HCT116 (cell line): ENCODE results near the gene ARHGAP8.

Experiments
- EZH2 ChIP-seq: fragments of 200-600 bp; sonication (generic); IDR thresholded peaks from 2 replicates; pipeline ENCODE4 v1.6.1; 2017; ENCODE audit warnings: antibody characterized with exemption, mixed run types
- JUND ChIP-seq: IDR thresholded peaks from 2 replicates; pipeline ENCODE4 v1.6.1; 2012
- POLR2A ChIP-seq: IDR thresholded peaks from 2 replicates; pipeline ENCODE4 v1.7.0; 2011; ENCODE audit warnings: borderline replicate concordance; ENCODE audit not compliant: insufficient read depth, insufficient read length; ENCODE audit errors: extremely low read depth
- POLR2AphosphoS5 ChIP-seq: IDR thresholded peaks from 2 replicates; pipeline ENCODE4 v1.6.1; 2011; ENCODE audit warnings: mild to moderate bottlenecking, low read depth, low read length, moderate library complexity
- RAD21 ChIP-seq: IDR thresholded peaks from 2 replicates; pipeline ENCODE4 v1.6.1; 2012; ENCODE audit warnings: low read depth, mild to moderate bottlenecking
- SP1 ChIP-seq: IDR thresholded peaks from 2 replicates; pipeline ENCODE4 v1.6.1; 2012; ENCODE audit warnings: low read depth
- YY1 ChIP-seq: IDR thresholded peaks from 2 replicates; pipeline ENCODE4 v1.6.1; 2011; ENCODE audit warnings: low read length, low read depth, moderate library complexity, mild to moderate bottlenecking; ENCODE audit not compliant: insufficient replicate concordance; ENCODE audit errors: extremely low read depth
- TF ChIP-seq, protein P1 (sequence below): IDR thresholded peaks from 2 replicates; pipeline ENCODE4 v1.6.1; 2012; ENCODE audit warnings: low read depth
- TF ChIP-seq, protein P2 (sequence below), 3 experiments: fragments of 200-600 bp in 1 of 3; sonication (generic) in 1 of 3; IDR thresholded peaks in 2 of 3; conservative IDR thresholded peaks in 1 of 3; 2 replicates each; pipeline ENCODE4 v1.5.1; 2012 to 2017; ENCODE audit warnings: low read depth in 2 of 3, low read length in 2 of 3, antibody characterized with exemption in 1 of 3, borderline replicate concordance in 1 of 3, control low read depth in 1 of 3, mild to moderate bottlenecking in 1 of 3, mixed read lengths in 1 of 3, mixed run types in 1 of 3, moderate library complexity in 1 of 3; ENCODE audit not compliant: insufficient read depth in 1 of 3

DNA sequence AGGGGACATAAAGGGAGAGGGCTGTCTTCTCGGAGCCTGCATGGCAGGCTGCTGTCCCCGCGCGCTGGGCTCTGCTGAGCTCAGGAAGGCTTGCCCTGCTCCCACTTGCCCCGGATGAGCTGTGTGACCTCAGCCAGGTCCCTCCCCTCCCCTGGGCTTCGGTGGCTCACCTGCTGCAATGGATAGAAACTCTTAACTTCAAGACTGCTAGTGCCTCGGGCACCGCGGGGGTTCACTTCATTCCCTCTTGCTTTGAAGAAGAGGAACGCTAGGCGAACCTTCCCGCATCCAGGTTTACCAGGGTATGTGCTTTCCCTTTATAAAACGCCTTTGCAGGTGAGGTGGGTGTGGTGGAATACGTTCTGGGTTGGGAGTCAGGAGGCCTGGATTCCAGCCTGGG is 142.4 kb downstream of the ARHGAP8 start:
- TF ChIP-seq, protein P1, sequence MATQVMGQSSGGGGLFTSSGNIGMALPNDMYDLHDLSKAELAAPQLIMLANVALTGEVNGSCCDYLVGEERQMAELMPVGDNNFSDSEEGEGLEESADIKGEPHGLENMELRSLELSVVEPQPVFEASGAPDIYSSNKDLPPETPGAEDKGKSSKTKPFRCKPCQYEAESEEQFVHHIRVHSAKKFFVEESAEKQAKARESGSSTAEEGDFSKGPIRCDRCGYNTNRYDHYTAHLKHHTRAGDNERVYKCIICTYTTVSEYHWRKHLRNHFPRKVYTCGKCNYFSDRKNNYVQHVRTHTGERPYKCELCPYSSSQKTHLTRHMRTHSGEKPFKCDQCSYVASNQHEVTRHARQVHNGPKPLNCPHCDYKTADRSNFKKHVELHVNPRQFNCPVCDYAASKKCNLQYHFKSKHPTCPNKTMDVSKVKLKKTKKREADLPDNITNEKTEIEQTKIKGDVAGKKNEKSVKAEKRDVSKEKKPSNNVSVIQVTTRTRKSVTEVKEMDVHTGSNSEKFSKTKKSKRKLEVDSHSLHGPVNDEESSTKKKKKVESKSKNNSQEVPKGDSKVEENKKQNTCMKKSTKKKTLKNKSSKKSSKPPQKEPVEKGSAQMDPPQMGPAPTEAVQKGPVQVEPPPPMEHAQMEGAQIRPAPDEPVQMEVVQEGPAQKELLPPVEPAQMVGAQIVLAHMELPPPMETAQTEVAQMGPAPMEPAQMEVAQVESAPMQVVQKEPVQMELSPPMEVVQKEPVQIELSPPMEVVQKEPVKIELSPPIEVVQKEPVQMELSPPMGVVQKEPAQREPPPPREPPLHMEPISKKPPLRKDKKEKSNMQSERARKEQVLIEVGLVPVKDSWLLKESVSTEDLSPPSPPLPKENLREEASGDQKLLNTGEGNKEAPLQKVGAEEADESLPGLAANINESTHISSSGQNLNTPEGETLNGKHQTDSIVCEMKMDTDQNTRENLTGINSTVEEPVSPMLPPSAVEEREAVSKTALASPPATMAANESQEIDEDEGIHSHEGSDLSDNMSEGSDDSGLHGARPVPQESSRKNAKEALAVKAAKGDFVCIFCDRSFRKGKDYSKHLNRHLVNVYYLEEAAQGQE: no peak
- TF ChIP-seq, protein P2, sequence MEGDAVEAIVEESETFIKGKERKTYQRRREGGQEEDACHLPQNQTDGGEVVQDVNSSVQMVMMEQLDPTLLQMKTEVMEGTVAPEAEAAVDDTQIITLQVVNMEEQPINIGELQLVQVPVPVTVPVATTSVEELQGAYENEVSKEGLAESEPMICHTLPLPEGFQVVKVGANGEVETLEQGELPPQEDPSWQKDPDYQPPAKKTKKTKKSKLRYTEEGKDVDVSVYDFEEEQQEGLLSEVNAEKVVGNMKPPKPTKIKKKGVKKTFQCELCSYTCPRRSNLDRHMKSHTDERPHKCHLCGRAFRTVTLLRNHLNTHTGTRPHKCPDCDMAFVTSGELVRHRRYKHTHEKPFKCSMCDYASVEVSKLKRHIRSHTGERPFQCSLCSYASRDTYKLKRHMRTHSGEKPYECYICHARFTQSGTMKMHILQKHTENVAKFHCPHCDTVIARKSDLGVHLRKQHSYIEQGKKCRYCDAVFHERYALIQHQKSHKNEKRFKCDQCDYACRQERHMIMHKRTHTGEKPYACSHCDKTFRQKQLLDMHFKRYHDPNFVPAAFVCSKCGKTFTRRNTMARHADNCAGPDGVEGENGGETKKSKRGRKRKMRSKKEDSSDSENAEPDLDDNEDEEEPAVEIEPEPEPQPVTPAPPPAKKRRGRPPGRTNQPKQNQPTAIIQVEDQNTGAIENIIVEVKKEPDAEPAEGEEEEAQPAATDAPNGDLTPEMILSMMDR (IDR thresholded peaks at IDR 0.05 in 2 of 3, conservative IDR thresholded peaks at IDR 0.05 in 1 of 3; ENCODE audit: borderline replicate concordance in 1 of 3, insufficient read depth in 1 of 3, low read depth in 2 of 3, low read length in 2 of 3): no peak
- no peak for TF ChIP-seq SP1
- no peak for TF ChIP-seq YY1
- no peak for TF ChIP-seq POLR2A
- TF ChIP-seq POLR2AphosphoS5: no peak
- no peak for TF ChIP-seq EZH2
- TF ChIP-seq RAD21: no peak
- no peak for TF ChIP-seq JUND
